Fibroblast of lung (primary cell): ENCODE data around the gene TBL1Y. TPM values are rescaled to one million over a fixed set of nuclear protein-coding genes. Genes with fewer than 3 reads are reported as not detected.

ENCODE experiments used
- DNase-seq, 2 donors: peaks; one replicate each; pipeline versions ENCODE4 v3.0.0 to v3.0.0-alpha.2; 2010; ENCODE audit warnings: low read depth in 2 of 2
- H2AFZ ChIP-seq: 2 replicates; pipeline ENCODE4 v1.5.1; 2012; ENCODE audit warnings: low read length, control low read depth, inconsistent platforms
- H3K27ac ChIP-seq: 2 replicates; pipeline ENCODE4 v1.5.1; 2011; ENCODE audit warnings: low read length, control low read depth; ENCODE audit not compliant: insufficient read depth
- H3K27me3 ChIP-seq: 2 replicates; pipeline ENCODE4 v1.5.1; 2011; ENCODE audit warnings: mild to moderate bottlenecking, low read length; ENCODE audit not compliant: control insufficient read depth, insufficient read depth
- H3K36me3 ChIP-seq: 2 replicates; pipeline ENCODE4 v1.5.1; 2011; ENCODE audit warnings: low read length; ENCODE audit not compliant: control insufficient read depth, insufficient read depth
- H3K4me1 ChIP-seq: 2 replicates; pipeline ENCODE4 v1.5.1; 2011; ENCODE audit warnings: low read length; ENCODE audit not compliant: control insufficient read depth, insufficient read depth; ENCODE audit errors: extremely low read depth
- H3K4me2 ChIP-seq: 2 replicates; pipeline ENCODE4 v1.5.1; 2011; ENCODE audit warnings: low read length, control low read depth; ENCODE audit not compliant: insufficient read depth; ENCODE audit errors: extremely low read depth
- H3K4me3 ChIP-seq, 4 experiments: fragments of 200-600 bp in 1 of 4; sonication (generic) in 1 of 4; replicated peaks in 1 of 4; 2 replicates each; pipeline ENCODE4 v1.5.1; 2011 to 2016; ENCODE audit warnings: low read length in 4 of 4, low read depth in 3 of 4, mild to moderate bottlenecking in 3 of 4, control low read depth in 2 of 4, inconsistent platforms in 1 of 4, mixed read lengths in 1 of 4; ENCODE audit not compliant: insufficient read depth in 1 of 4; ENCODE audit errors: control extremely low read depth in 1 of 4
- H3K79me2 ChIP-seq: 2 replicates; pipeline ENCODE4 v1.5.1; 2012; ENCODE audit warnings: mild to moderate bottlenecking, low read length, inconsistent platforms; ENCODE audit not compliant: control insufficient read depth, insufficient read depth
- H3K9ac ChIP-seq: 2 replicates; pipeline ENCODE4 v1.5.1; 2011; ENCODE audit warnings: mild to moderate bottlenecking, low read length, control low read depth; ENCODE audit not compliant: insufficient read depth
- H3K9me3 ChIP-seq: 2 replicates; pipeline ENCODE4 v1.5.1; 2012; ENCODE audit warnings: low read depth, low read length; ENCODE audit not compliant: control insufficient read depth, insufficient read depth
- H4K20me1 ChIP-seq: 2 replicates; pipeline ENCODE4 v1.5.1; 2011; ENCODE audit warnings: low read length; ENCODE audit not compliant: control insufficient read depth, insufficient read depth; ENCODE audit errors: extremely low read depth
- EZH2 ChIP-seq: IDR thresholded peaks from 2 replicates; pipeline ENCODE4 v1.5.1; 2012; ENCODE audit warnings: low read length, control low read depth, mild to moderate bottlenecking; ENCODE audit errors: missing control alignments
- polyA plus RNA-seq, 2 donors: library from polyadenylated mRNA; depleted of rRNA in 1 of 2; stranded (reverse) in 1 of 2; unstranded in 1 of 2; fragments of >200 nt; gene quantifications; 2 replicates each; pipeline ENCODE4 v1.2.1, GENCODE V29; 2011 to 2012; ENCODE audit warnings: missing spikeins in 1 of 2
- total RNA-seq: library from RNA; depleted of rRNA; stranded (reverse); fragments of >200 nt; gene quantifications from 2 replicates; pipeline ENCODE4 v1.2.1, GENCODE V29; 2014
- TF ChIP-seq, protein P1 (sequence below), 2 donors: IDR thresholded peaks in 1 of 2; conservative IDR thresholded peaks in 1 of 2; 1 replicate in 1 of 2; 2 replicates in 1 of 2; pipeline ENCODE4 v1.5.1; 2011 to 2012; ENCODE audit warnings: low read length in 2 of 2, control low read depth in 1 of 2, inconsistent platforms in 1 of 2, low read depth in 1 of 2, mild to moderate bottlenecking in 1 of 2

Gene TBL1Y
- total and polyA plus RNA-seq, 2 donors (not counting 1 experiment from before 2014, with no cell fraction given) = not detected

GRCh38 chrY:7092836-7093235 lies 182.3 kb downstream of the TBL1Y start:
- H3K27me3 ChIP-seq = no peaks in the 10 kb centered on the region
- H3K4me1 ChIP-seq = no peaks in the 10 kb centered on the region
- no peak overlapping the region for H3K9ac ChIP-seq
- no peak overlapping the region for H3K4me2 ChIP-seq
- no peak overlapping the region for H3K4me3 ChIP-seq
- H2AFZ ChIP-seq = no peak overlapping the region
- H3K36me3 ChIP-seq = no peaks in the 10 kb centered on the region
- no peak for TF ChIP-seq EZH2
- TF ChIP-seq, protein P1, sequence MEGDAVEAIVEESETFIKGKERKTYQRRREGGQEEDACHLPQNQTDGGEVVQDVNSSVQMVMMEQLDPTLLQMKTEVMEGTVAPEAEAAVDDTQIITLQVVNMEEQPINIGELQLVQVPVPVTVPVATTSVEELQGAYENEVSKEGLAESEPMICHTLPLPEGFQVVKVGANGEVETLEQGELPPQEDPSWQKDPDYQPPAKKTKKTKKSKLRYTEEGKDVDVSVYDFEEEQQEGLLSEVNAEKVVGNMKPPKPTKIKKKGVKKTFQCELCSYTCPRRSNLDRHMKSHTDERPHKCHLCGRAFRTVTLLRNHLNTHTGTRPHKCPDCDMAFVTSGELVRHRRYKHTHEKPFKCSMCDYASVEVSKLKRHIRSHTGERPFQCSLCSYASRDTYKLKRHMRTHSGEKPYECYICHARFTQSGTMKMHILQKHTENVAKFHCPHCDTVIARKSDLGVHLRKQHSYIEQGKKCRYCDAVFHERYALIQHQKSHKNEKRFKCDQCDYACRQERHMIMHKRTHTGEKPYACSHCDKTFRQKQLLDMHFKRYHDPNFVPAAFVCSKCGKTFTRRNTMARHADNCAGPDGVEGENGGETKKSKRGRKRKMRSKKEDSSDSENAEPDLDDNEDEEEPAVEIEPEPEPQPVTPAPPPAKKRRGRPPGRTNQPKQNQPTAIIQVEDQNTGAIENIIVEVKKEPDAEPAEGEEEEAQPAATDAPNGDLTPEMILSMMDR (conservative IDR thresholded peaks at IDR 0.05 in 1 of 2, IDR thresholded peaks at IDR 0.05 in 1 of 2; ENCODE audit: low read depth in 1 of 2, low read length in 2 of 2) = peak in 1 of 2 donors; percentile 3
- H3K27ac ChIP-seq = no peak overlapping the region
- no peaks in the 10 kb centered on the region for H4K20me1 ChIP-seq
- no peaks in the 10 kb centered on the region for H3K9me3 ChIP-seq
- no peak for DNase-seq
- H3K79me2 ChIP-seq = no peaks in the 10 kb centered on the region

DNA sequence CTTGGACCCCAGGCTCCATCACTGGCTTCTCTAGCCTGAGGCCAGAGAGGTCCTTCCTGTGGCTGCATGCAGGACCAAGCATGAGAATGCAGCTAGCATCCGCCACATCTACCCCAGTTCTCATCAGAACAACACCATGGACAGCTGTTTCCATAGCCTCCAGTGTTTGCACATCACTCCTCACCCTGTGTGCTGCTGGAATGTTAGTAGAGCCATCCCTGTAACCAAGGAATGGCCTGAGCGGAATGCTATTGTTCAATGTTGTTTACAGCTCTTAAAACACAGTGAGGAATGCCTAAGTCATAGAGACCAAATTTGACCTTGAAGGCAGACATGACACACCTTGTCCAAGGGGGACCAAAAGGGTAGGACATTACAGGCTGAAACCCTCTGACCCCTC lies 183.9 kb downstream of the TBL1Y start:
- Histone ChIP-seq H3K27me3 (no peaks in the 10 kb centered on the region), H3K27ac (no peak overlapping the region), H3K79me2 (no peaks in the 10 kb centered on the region), H2AFZ (no peak overlapping the region), H3K4me3 (no peak overlapping the region), H3K4me2 (no peak overlapping the region), H3K36me3 (no peaks in the 10 kb centered on the region), H3K9me3 (no peaks in the 10 kb centered on the region), H3K4me1 (no peaks in the 10 kb centered on the region), H4K20me1 (no peaks in the 10 kb centered on the region), H3K9ac (no peak overlapping the region)
- no peak for DNase-seq
- TF ChIP-seq, protein P1 (conservative IDR thresholded peaks at IDR 0.05 in 1 of 2, IDR thresholded peaks at IDR 0.05 in 1 of 2; ENCODE audit: low read depth in 1 of 2, low read length in 2 of 2) = no peak
- no peak for TF ChIP-seq EZH2

DNA sequence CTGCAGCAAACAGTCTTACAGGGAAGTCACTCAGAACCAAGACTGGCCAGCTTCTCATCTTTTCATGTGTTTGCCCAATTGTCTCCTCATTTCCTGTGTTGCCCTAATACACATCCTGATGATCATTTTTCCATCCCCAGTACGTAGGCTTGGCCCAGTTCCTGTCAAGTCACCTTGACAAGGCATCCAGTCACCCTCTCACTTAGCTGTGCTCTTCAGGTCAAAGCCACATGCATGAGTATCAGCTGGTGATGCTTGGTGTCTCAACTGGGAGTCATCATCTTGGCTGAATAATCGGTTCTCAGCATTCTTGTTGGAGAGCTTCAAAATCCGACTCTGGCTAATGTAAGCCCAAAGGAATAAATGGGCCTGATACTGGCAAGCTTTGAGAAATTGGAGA lies 186.5 kb downstream of the TBL1Y start:
- Histone ChIP-seq H4K20me1 (no peaks in the 10 kb centered on the region), H3K9ac (no peak overlapping the region), H3K27ac (no peak overlapping the region), H3K27me3 (no peaks in the 10 kb centered on the region), H2AFZ (no peak overlapping the region), H3K4me2 (no peak overlapping the region), H3K36me3 (no peaks in the 10 kb centered on the region), H3K9me3 (no peaks in the 10 kb centered on the region), H3K4me1 (no peaks in the 10 kb centered on the region), H3K79me2 (no peaks in the 10 kb centered on the region), H3K4me3 (no peak overlapping the region)
- DNase-seq = no peak
- TF ChIP-seq EZH2 = no peak
- TF ChIP-seq, protein P1 (conservative IDR thresholded peaks at IDR 0.05 in 1 of 2, IDR thresholded peaks at IDR 0.05 in 1 of 2; ENCODE audit: low read depth in 1 of 2, low read length in 2 of 2) = no peak
